SU-DHL-6 (cell line): Measurements from ENCODE around the gene DENND1B.

ENCODE experiments used
- H2AFZ ChIP-seq: fragments of 200-600 bp; sonication (generic); 2 replicates; pipeline ENCODE4 v1.6.1; 2014; ENCODE audit warnings: low read depth, mild to moderate bottlenecking, moderate library complexity, mixed read lengths, antibody characterized with exemption, low read length; ENCODE audit not compliant: severe bottlenecking
- H3F3A ChIP-seq: fragments of 200-600 bp; shearing (Covaris generic); 2 replicates; pipeline ENCODE4 v1.6.0; 2016; ENCODE audit warnings: antibody characterized with exemption, mild to moderate bottlenecking; ENCODE audit not compliant: insufficient read depth
- H3K27ac ChIP-seq: fragments of 200-600 bp; sonication (generic); 2 replicates; pipeline ENCODE4 v1.5.1; 2016; ENCODE audit warnings: low read depth, mild to moderate bottlenecking, low read length, moderate library complexity, mixed read lengths
- H3K27me3 ChIP-seq: fragments of 200-600 bp; sonication (generic), shearing (Covaris generic); 2 replicates; pipeline ENCODE4 v1.6.0; 2014; ENCODE audit warnings: mild to moderate bottlenecking, low read length
- H3K36me3 ChIP-seq: fragments of 200-600 bp; sonication (generic); 2 replicates; pipeline ENCODE4 v1.6.1; 2014; ENCODE audit warnings: mild to moderate bottlenecking, low read length, mixed read lengths
- H3K4me2 ChIP-seq: fragments of 300-600, 200-600 bp; shearing (Covaris generic), sonication (generic); 2 replicates; pipeline ENCODE4 v1.6.0; 2014; ENCODE audit warnings: low read length, low read depth, mild to moderate bottlenecking; ENCODE audit not compliant: poor library complexity, severe bottlenecking
- H3K4me3 ChIP-seq: fragments of 200-600 bp; sonication (generic); 2 replicates; pipeline ENCODE4 v1.5.1; 2014; ENCODE audit warnings: antibody characterized with exemption, low read length, mild to moderate bottlenecking, mixed read lengths; ENCODE audit not compliant: insufficient read depth, poor library complexity, severe bottlenecking
- H3K79me2 ChIP-seq: fragments of 200-600 bp; sonication (generic); 2 replicates; pipeline ENCODE4 v1.6.1; 2014; ENCODE audit warnings: mild to moderate bottlenecking, low read length, moderate library complexity; ENCODE audit not compliant: insufficient read depth
- H3K9ac ChIP-seq: fragments of 200-600 bp; sonication (generic); 2 replicates; pipeline ENCODE4 v1.7.0; 2014; ENCODE audit warnings: mild to moderate bottlenecking, low read length
- H3K9me2 ChIP-seq: fragments of 200-600 bp; sonication (generic); replicated peaks from 2 replicates; pipeline ENCODE4 v1.6.1; 2014; ENCODE audit warnings: low read length; ENCODE audit not compliant: insufficient read depth
- H3K9me3 ChIP-seq: fragments of 200-600 bp; sonication (generic); 2 replicates; pipeline ENCODE4 v1.6.1; 2014; ENCODE audit warnings: low read length, mixed read lengths; ENCODE audit not compliant: insufficient read depth
- H4K20me1 ChIP-seq: fragments of 200-600 bp; sonication (generic); 2 replicates; pipeline ENCODE4 v1.6.1; 2014; ENCODE audit warnings: low read depth, mild to moderate bottlenecking, antibody characterized with exemption, low read length, moderate library complexity, mixed read lengths
- EZH2phosphoT487 ChIP-seq: fragments of 200-600 bp; sonication (generic), shearing (Covaris generic); conservative IDR thresholded peaks from 2 replicates; pipeline ENCODE4 v1.6.1; 2018; ENCODE audit warnings: mild to moderate bottlenecking, antibody characterized with exemption, low read length, moderate library complexity, mixed read lengths
- TF ChIP-seq, protein P1 (sequence below): fragments of 200-600 bp; sonication (generic); IDR thresholded peaks from one replicate; pipeline ENCODE4 v1.5.1; 2017; ENCODE audit warnings: antibody characterized with exemption, mild to moderate bottlenecking, low read length, moderate library complexity; ENCODE audit not compliant: insufficient read depth, poor library complexity, severe bottlenecking

Gene DENND1B

DNA sequence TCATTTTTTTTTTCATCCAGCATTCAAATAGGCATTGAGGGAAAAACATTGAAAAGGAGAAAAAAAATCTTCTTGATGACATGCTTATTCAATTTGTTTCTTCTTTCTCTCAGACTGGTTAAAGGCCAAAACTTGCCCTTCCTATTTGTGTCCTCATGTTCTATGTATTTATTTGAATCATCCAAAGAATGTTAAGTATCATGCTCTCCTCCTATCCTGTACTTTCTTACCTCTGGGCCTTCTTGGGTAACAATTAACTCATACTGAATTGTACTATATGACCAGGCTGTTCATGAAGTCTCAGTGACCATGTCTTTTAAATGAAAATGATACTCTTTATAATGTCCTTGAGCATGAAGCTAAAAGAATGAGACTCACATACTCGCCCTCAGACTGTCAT lies 36.5 kb upstream of the DENND1B start:
- H4K20me1 ChIP-seq = no peaks in the 10 kb centered on the region
- H3F3A ChIP-seq = no peaks in the 10 kb centered on the region
- H3K27me3 ChIP-seq = no peaks in the 10 kb centered on the region
- H3K9ac ChIP-seq = no peak overlapping the region
- H3K27ac ChIP-seq = no peak overlapping the region
- TF ChIP-seq EZH2phosphoT487 = no peak
- TF ChIP-seq, protein P1, sequence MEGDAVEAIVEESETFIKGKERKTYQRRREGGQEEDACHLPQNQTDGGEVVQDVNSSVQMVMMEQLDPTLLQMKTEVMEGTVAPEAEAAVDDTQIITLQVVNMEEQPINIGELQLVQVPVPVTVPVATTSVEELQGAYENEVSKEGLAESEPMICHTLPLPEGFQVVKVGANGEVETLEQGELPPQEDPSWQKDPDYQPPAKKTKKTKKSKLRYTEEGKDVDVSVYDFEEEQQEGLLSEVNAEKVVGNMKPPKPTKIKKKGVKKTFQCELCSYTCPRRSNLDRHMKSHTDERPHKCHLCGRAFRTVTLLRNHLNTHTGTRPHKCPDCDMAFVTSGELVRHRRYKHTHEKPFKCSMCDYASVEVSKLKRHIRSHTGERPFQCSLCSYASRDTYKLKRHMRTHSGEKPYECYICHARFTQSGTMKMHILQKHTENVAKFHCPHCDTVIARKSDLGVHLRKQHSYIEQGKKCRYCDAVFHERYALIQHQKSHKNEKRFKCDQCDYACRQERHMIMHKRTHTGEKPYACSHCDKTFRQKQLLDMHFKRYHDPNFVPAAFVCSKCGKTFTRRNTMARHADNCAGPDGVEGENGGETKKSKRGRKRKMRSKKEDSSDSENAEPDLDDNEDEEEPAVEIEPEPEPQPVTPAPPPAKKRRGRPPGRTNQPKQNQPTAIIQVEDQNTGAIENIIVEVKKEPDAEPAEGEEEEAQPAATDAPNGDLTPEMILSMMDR = no peak
- H3K4me2 ChIP-seq = no peak overlapping the region
- H2AFZ ChIP-seq = no peak overlapping the region
- no peaks in the 10 kb centered on the region; the same call in 1 of the 2 replicates for H3K36me3 ChIP-seq
- no peak overlapping the region for H3K4me3 ChIP-seq
- no peaks in the 10 kb centered on the region for H3K79me2 ChIP-seq
- no peaks in the 10 kb centered on the region for H3K9me3 ChIP-seq
- H3K9me2 ChIP-seq = no peaks in the 10 kb centered on the region

DNA sequence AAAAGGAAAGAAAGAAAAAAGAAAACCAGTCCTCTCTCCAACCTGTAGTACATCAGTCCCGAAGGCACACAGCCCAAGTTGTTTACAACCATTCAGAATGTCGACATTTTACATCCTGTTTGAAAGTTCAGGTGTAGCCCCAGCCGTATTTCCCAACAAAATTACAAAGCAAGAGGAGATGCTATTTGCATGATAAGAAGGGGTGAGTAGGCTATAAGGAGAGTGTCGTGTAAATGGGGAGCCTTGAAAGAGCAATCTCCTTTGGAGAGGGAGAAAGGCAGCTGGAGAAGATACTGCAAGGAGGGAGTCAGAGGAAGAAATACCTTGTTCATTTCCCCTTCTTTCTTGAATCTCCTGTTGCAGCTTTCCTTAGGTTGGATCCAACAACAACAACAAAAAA lies 35.5 kb upstream of the DENND1B start:
- no peaks in the 10 kb centered on the region for H3K9me3 ChIP-seq
- H3K36me3 ChIP-seq = no peaks in the 10 kb centered on the region; the same call in 1 of the 2 replicates
- H2AFZ ChIP-seq = no peak overlapping the region
- H3K27ac ChIP-seq = no peak overlapping the region
- no peak overlapping the region for H3K9ac ChIP-seq
- TF ChIP-seq, protein P1 = no peak
- no peak for TF ChIP-seq EZH2phosphoT487
- no peak overlapping the region for H3K4me3 ChIP-seq
- no peaks in the 10 kb centered on the region for H3K9me2 ChIP-seq
- no peak overlapping the region for H3K4me2 ChIP-seq
- H4K20me1 ChIP-seq = no peaks in the 10 kb centered on the region
- no peaks in the 10 kb centered on the region for H3F3A ChIP-seq
- no peaks in the 10 kb centered on the region for H3K27me3 ChIP-seq
- no peaks in the 10 kb centered on the region for H3K79me2 ChIP-seq

DNA sequence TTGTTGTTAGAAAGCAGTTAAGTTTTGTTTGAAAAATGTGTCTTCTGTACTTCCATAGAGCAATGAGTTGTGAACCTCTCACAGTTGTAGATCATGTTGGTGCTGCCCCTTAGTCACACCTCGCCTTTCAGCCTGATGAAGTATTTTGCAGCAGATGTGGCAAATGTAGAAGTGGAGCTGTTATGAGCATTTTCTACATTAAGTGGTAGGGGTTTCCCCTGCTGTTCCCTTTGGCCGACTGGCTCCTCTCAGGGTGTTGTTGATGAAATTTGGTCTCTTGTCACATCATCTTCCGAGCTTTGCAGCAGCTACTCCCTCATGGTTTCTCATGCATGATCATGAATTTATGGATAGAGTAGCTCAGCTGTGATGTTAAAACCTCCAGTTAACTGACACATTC lies 33.6 kb upstream of the DENND1B start:
- Histone ChIP-seq H3K36me3 (no peaks in the 10 kb centered on the region; the same call in 1 of the 2 replicates), H2AFZ (no peak overlapping the region), H3K4me2 (no peak overlapping the region), H3F3A (no peaks in the 10 kb centered on the region), H3K9me2 (no peaks in the 10 kb centered on the region), H3K4me3 (no peak overlapping the region), H4K20me1 (no peaks in the 10 kb centered on the region), H3K27ac (no peak overlapping the region), H3K79me2 (no peaks in the 10 kb centered on the region), H3K9ac (no peak overlapping the region), H3K27me3 (no peaks in the 10 kb centered on the region), H3K9me3 (no peaks in the 10 kb centered on the region)
- no peak for TF ChIP-seq EZH2phosphoT487
- TF ChIP-seq, protein P1 = no peak
